Hematopoietic multipotent progenitor cell (in vitro differentiated cells): ENCODE data around the gene MRPS23. TPM values are rescaled to one million over a fixed set of nuclear protein-coding genes. Genes with fewer than 3 reads are reported as not detected.

ENCODE experiments used
- DNase-seq, 3 donors: peaks; one replicate each; pipeline ENCODE4 v3.0.0-alpha.2; 2011 to 2015; ENCODE audit warnings: low read depth in 2 of 3, low spot score in 2 of 3
- total RNA-seq: library from RNA; depleted of rRNA; stranded (reverse); fragments of >200 nt; gene quantifications from one replicate; pipeline ENCODE4 v1.2.3, GENCODE V29; 2012

The MRPS23 gene
- total RNA-seq, 1 donor, result 11.6 TPM

DNA sequence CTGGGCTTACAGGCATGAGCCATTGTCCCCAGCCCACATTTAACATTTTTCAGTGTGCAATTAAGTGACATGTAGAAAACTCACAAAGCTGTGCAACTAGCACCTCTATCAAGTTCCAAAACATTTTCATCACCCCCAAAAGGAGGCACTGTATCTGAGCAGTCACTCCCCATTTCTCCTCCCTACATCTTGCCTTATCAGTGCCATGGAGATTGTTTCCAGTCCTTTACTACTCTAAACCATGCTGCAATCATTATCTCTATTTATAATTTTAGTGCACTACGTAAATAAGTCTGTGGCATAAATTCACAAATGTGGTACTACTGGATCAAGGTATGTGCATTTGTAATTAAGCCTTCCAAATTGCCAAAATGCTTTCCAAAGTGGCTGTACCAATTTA lies 7.6 kb downstream of the MRPS23 start:
- DNase-seq, result no peak

DNA sequence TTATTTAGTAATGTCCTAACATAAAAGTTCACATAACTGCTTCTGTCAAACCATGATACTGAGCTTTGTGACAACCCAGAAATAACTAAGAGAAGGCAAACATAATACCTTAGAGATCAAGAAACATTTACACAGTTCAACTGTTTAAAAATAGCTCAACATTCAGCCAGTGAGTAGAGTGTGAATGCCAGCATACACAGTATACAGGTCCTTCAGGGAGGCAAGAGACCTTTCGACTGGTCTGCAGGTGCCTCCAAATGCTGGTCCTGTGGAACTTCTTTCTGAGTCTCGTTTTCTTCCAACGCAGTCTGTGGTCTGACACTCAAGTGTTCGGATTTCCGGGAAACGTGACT lies 10.3 kb downstream of the MRPS23 start:
- DNase-seq, result no peak

DNA sequence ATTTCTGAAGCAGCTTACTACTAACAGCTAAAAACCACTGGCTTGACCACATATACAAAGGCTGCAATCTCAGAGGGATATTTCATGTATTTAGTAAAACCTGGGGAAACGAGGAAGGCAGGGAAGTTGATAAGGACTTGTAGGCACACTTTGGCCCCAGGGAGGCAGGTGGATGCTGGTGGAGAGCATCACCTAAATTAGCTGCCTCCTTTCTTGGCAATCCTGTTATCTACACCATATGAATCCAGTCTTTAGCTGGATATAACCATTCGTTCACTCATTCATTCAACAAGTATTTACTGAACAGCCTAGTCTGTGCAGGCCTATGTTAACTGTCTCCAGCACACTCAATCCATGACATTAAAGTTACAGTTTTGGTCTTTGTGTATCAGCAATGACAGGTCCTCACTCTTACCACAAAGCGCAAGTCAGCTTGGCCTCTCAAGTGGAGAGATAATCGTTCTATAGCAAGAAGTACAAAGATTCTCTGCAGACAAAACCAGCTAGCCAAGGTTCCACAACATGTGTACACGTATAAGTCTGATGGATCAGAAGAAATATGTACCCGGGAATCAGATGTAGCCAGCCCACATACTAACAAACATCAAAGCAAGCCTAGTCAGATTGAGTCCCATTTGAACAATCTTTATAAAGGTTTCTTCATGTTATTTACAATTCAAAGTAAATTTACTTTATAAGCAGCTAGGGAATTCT lies 10.8 kb downstream of the MRPS23 start:
- DNase-seq, result no peak

DNA sequence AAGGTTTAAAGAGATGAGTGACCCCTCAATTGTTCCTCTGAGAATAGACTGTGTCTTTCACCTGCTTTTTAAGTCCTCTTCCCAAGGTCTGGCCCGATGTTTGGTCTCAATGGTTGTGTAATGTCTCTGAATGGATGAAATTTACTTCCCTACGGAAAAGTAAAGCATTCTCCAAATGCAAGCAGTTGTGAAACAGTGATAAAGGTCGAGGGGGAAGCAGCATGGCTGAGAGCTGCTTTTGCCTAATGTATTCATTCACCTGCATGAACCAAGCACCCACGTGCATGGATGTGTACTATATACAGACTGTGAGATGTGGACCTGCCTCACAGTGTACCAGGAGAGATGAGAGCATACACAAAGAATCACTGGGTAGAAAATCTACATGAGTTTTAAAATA lies 11.4 kb downstream of the MRPS23 start:
- no peak for DNase-seq

DNA sequence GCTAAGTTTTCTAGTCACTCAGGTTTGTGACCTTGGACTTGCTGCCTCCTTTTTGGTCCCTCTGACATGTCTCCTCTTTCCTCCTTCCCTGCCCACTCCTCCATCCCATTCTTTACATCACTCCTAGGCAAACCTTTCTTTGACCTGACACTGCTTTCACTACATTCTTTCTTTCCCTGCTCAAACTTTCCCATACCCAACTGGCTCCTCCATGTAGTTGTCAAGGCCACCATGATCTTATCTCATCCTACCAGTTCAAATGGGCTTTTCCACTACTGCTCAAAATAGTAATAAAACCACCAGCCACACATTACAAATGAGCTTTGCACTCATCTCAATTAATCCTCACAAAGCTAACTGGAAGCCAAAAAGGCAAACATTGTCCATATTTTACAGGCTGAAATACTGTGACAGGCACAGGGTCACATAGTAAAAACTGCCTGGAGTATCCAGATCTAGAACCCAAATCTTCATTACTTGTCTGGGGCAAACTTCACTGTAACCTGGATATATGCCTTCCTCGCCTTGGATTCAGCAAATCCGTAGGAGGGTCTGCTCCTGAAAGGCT lies 14.4 kb downstream of the MRPS23 start:
- no peak for DNase-seq

DNA sequence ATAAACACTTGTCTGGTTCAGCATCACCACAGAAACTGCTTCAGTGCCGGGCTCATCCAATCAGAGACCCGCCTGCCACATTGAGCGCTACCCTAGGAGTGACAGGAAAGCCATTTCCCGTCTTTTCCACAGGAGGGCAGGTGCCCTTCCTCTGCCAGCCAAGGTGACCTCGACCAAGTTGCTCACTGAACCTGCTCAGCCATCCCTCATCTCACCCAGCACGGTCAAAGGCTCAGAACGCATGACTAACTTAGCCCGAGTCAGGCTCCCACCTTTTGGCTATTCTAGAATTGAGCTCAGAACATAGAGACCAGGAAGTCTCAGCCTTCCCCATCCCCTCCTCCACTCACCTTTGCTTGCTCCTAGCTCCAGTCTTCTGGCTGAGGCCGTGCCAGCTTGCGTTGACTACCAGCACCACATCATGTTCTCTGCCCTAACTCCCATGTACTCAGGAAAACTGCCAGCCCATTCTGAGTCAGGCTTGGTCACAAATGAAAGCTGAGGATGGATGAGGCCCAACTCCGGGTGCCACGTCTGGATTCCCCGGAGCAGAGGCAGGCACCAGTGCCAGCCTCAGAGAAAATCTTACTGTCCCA lies 15.6 kb downstream of the MRPS23 start:
- DNase-seq, result no peak

DNA sequence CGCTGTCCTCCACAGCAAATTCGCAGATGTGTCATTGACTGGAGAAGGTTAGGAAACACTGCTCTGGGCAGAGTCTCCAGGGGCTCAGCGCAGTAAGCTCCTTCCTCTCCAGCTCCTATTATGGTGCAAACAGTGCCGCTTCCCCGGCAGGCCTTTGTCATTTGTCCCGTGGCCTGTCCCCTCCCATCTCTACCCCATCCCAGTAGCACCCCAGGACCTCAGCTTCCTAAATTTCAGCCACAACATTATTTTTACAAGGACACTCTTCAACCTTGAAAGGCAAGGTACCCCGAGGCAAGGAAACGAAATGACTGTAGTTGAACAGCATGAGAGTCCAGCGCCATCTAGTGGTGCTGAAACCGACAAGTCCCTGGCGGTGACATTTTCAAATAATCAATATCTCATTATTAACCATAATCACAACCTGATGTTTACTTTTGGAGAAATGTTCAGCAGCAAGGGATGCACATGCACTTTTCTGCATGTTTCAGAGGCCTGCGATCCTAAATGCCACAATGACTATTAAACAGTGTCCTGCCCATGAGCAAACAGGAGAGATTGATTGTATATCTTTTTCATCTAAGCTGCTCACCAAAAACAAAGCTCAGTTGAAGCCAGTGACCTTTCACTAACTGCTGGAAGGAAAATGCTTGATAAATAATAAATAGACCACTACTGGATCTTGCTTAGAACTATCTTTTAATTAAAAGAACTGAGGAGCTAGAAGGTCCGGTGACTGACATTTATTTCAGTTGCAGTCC lies 16.5 kb downstream of the MRPS23 start:
- peak; percentile 55 to 76 (median 62) for DNase-seq

DNA sequence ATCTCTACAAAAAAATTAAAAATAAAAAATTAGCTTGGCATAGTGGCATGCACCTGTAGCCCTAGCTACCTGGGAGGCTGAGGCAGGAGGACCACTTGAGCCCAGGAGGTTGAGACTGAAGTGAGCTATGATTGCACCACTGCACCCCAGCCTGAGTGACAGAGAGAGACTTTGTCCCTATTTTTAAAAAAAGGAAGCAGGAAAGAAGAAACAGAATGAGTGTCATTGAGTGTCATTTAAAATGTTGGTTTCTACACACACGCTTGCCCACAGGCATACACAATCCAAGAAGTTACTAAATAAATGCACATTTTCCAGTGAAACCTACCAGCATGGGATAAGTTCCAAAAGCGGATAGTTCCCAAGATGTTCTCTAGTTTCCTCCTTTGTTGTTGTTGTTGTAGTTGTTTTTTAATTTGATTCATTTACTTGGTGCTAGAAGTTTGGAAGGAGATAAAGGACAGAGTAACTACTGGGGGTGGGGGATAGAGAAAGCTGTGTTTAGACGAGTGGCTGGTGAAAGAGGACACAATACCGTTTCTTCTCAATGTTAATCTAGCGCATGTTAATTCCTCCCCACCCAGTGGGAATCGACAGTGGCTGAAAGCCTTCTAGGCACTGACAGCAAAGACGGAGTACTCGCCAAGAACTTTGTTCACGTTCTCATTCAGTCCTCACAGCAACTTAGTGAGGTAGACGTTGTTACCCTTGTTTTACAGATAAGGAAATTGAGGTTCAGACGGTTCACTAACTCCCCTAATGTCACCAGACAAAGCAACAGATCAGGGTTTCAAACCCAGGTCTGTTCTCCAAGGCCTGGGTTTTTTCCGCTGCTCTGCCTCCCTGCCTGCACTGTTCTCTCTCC lies 17.3 kb downstream of the MRPS23 start:
- peak in 1 of 3 donors; percentile 8 for DNase-seq

DNA sequence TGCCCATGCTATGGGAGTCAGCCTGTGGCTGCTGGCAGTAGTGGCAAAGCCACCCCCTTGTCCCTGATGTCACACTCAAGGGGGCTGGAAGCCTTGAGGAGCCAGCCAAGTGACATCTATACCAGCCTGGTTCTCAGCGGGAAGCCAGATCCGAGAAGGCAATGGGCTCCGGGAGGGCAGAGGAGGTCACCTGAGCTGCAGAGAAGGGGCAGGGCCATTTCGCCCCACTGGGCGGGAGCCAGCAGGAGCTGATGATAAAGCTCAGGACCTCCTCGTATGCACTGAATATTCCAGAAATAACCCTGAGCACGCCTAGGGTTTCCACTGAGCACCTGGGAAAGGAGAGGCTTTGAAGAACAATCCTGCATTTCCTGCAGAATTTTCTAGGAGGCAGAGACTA lies 19.0 kb downstream of the MRPS23 start:
- no peak for DNase-seq

DNA sequence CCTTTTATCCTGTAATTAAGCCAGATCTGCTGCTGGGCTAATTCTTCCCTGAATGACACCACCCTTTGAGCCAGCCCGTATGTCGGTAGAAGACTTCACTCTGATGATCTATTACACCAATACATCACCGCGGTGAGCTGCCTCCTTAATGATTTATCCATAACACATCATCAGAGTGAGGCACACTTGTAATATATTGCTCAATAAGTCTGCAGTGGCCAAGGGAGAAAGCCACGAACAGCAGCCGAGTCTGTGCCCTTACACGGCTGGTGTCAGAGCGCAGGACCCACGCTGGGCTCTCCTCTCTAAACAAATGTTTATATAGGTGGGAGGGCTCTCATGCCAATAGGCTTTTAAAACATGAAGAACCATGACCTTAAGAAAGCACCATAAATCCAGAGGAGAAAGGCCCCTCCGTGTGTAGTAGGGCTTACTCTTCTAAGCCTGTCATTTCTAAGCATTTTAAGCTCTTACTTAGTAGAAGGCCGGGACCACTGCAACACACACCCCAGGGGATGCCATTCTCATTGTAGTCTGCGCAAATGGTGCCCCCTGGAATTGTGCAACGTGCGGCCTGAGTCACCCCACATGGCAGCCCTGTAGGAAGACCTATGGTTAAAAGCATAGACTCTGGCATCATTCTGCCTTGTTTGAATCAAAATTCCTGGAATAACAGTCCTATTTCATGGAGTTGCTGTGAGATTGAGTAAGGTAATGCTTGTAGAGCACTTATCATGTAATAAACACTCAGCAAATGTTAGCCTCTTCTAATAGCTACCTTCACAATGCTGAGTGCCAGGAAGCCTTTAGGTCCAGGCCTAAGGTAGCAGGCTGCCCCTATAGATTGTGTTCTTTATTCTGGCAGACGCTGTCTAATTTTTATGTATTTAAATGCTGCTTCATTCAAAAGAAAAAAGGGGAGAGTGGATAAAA lies 26.1 kb downstream of the MRPS23 start:
- no peak for DNase-seq

DNA sequence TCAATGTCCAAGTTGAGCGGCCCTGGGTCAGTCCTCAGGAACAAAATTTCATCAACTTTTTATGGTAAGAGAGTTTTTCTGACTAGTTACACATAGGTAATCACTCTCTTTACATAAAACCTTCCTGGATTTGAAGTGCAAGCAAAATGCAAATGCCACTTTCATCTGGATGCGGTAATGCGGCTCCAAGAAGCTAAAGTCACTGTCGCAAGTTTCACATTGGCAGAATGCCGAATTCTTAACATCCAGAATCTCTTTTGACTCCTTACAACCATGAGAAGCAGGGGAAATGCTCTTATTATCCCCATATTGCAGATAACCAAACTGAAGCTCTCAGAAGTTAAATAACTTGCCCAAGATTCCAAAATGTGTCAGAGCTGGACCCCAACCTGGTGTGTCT lies 30.0 kb downstream of the MRPS23 start:
- DNase-seq, result no peak

DNA sequence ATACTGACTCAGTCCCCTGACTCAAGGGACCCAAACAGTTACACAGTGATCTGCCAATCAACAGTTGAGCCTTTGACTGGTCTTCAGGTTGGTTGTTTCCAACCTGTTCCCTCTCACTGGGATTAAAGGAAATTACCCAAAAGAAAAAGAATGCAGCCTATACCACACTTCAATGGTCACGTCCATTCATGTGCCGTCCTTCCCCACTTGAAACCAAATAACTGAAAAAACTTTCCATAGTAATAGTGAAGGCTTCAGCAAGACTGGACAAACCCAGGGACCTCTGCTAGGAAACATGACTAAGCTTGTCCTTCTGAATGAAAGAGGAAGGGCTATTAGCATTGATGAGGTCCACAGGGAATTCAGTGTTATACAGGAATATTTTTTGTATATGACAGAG lies 30.6 kb downstream of the MRPS23 start:
- no peak for DNase-seq

DNA sequence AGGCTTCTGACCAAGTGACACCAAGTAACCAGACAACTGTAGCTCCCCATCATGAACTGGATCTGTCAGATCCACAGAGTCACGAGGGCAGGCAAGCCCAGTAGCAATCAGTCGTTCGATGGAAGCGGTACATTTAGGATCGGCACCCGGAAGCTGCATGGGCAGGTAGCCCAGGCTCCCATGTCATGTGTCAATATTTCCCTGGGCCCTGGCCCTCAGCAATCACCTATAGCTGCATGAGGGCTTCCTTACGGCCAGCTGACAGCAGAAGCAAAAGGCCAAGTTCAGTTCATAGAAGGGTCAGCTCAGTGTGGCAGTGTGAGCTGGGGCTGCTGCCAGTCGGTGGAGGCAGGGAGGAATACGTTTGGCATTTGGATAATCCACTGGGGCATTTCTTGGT lies 31.8 kb downstream of the MRPS23 start:
- no peak for DNase-seq

DNA sequence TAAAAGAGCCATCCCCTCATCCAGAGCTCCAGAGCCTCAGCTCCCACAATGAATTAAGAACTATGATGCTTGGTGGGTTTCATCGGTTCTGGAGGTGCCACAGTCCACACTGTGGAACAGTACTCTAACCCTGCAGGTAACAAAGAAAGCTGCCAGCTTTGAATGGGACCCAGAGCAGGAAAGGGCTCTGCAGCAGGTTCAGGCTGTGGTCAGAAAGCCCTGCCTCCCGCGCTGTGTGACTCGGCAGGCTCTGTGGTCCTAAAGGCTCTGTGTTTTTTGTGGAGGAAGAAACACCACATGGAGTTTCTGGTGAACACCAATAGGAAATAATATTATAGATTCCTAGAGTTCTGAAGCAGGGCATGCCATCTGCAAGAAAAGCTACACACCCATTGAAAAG lies 32.5 kb downstream of the MRPS23 start:
- DNase-seq, result no peak

DNA sequence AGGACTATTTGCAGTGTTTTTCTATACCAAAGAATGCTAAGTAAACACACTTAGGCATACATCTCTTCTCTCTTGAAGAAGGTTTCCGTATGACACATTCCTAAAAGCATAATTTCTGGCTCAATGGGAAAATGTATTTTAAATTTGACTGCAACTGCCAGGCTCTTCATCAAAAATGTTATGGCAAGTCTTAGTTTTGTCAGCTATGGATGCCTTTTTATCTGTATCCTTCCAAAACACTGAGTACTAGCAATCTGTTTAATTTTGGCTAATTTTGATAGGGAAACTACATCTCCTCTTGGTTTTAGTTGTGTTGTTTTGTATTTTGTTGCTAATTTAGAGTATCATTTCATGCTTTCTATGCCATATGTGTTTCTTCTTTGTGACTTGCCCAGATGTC lies 35.4 kb downstream of the MRPS23 start:
- no peak for DNase-seq

DNA sequence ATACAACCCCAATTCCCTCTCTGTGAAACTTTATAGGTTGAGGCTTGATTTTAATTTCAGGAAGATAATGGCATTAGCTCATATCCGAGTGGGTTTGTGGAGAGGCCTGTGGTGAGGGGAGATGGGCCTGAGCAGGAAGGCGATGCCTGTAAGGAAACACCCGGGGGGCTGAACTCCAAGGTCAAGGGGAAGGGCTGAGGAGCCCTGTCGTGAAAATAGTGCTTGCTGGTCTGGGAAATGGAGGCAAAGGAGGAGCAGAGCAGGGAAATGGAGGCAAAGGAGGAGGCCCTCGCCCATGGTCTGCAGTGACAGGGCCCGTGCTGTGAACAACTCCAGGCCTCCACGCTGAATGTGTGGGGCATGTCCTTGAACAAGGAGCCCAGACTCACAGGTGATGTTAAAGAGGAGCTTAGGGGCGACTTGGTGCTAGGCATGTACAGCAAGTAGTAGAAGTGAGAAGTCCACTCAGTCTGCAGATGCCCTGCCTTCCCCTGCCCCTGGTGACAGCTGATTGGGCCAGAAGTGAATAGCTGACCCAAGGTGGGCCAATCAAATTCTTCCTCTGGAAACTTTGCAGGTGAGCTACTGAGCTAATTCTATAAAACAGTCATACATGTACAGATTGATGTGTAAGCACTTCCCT lies 38.1 kb downstream of the MRPS23 start:
- peak in 1 of 3 donors; percentile 39 for DNase-seq

DNA sequence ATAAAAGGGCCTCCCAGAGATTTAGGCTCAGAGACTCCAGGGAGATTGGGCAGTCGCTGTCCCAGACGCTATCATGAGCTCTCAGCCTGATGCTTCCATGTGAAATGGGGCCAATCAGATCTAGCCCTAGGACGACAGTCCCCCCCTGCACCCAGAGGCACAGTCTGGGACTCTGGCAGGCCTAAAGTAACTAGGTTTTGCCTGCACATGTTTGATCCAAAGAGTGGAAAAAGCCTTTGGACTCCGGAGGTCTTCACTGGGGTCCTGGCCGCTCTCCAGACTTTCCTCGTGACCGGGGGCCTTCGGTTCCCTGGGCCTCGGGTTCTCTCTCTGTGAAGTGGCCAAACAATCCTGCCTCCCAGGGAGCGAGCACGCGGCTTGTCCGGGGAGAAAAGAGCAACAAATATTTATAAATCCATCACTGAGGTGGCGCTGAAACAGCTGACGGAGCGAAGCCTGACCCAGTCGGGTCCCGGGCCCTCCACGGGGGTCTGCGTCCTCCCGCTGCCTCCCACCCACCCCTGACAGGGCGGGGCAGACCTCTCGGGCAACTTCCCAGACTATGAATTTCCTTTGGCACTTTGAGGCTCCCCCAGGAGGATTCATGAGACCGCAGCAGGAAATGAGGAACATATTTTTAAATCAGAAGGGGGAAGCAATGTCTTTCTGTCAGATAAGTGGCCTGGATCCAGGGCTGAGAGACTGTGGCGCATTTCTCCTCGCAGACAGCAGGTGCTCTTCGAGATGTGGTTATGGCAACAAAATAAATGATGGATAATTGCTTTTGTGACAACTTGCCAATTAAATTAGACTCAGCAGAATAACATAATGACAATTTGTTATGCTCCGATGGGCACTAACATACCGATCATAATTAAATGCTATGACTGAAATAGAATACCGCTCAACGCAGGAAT lies 38.9 kb downstream of the MRPS23 start:
- peak in 2 of 3 donors; percentile 78 to 82 for DNase-seq

DNA sequence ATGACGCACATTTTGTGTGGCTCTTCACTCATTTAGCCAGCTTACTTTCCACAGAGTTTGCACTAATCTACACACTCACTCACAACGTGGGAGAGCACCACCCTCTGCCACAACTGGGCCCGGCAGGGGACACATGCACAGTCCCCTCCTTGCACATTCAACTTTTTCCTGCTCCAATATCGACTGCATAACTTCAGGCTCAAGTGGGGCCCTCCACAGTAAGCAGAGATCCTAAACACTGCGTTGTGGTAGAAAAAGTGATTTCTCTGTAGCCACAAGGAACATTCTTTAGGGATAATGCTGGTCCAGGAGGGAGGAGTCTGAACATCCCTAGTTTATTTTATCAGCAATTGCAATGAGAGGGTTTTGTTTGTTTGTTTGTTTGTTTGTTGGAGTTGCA lies 40.0 kb downstream of the MRPS23 start:
- no peak for DNase-seq
